Caco-2 (cell line): Measurements from ENCODE around the gene IRS1. TPM values are rescaled to one million over a fixed set of nuclear protein-coding genes. Genes with fewer than 3 reads are reported as not detected.
"Not testable (repeated sequence)": the region's sequence is repeated elsewhere in the genome, so short reads cannot be mapped to it uniquely, and the experiment has no call there.

Experiments used
- BruUV-seq: library from RNA; stranded (reverse); fragments of 400-500 nt; replicated peaks from 2 replicates; lab custom pipeline; 2021; lab: Mats Ljungman, UMichigan
- CTCF ChIA-PET: fragments of 300-600 bp; sonication (Branson Sonifier 250); formaldehyde crosslinking; loops from one replicate; lab custom pipeline; 2022; ENCODE audit warnings: antibody characterized with exemption; lab: Charles Lee
- POLR2A ChIA-PET: fragments of 300-600 bp; sonication (Branson Sonifier 250); formaldehyde crosslinking; loops from one replicate; lab custom pipeline; 2022; ENCODE audit warnings: antibody characterized with exemption; lab: Charles Lee
- DNase-seq, 2 experiments: peaks; one replicate each; pipeline versions ENCODE4 v3.0.0 to v3.0.0-alpha.2; 2020 to 2022
- H3K27me3 ChIP-seq: replicated peaks from 2 replicates; pipeline ENCODE4 v1.6.0; 2011; ENCODE audit warnings: low read length; ENCODE audit not compliant: control insufficient read depth, insufficient read depth
- H3K36me3 ChIP-seq: 2 replicates; pipeline ENCODE4 v1.5.1; 2011; ENCODE audit warnings: low read length; ENCODE audit not compliant: control insufficient read depth, insufficient read depth
- H3K4me1 ChIP-seq: fragments of 250-450 bp; sonication (Bioruptor Pico); 2 replicates; pipeline ENCODE4 v1.5.1; 2020; ENCODE audit warnings: mild to moderate bottlenecking
- H3K4me3 ChIP-seq: 2 replicates; pipeline ENCODE4 v1.5.1; 2011; ENCODE audit warnings: low read depth, mild to moderate bottlenecking, control low read depth, low read length
- H3K9me3 ChIP-seq: fragments of 250-450 bp; sonication (Bioruptor Pico); 2 replicates; pipeline ENCODE4 v1.5.1; 2020; ENCODE audit warnings: mild to moderate bottlenecking, moderate library complexity
- H3K27ac Mint-ChIP-seq: one replicate; pipeline ENCODE4 v1.8.0; 2022; ENCODE audit warnings: mixed read lengths; ENCODE audit not compliant: unreplicated experiment
- H3K27me3 Mint-ChIP-seq: one replicate; pipeline ENCODE4 v1.8.0; 2022; ENCODE audit warnings: mixed read lengths; ENCODE audit not compliant: insufficient read depth, unreplicated experiment
- H3K36me3 Mint-ChIP-seq: one replicate; pipeline ENCODE4 v1.8.0; 2022; ENCODE audit warnings: mild to moderate bottlenecking, mixed read lengths; ENCODE audit not compliant: insufficient read depth, unreplicated experiment
- H3K4me1 Mint-ChIP-seq: one replicate; pipeline ENCODE4 v1.8.0; 2022; ENCODE audit warnings: low read depth, mixed read lengths; ENCODE audit not compliant: unreplicated experiment
- H3K4me3 Mint-ChIP-seq: one replicate; pipeline ENCODE4 v1.8.0; 2022; ENCODE audit warnings: mild to moderate bottlenecking, moderate library complexity, mixed read lengths; ENCODE audit not compliant: unreplicated experiment
- H3K9me3 Mint-ChIP-seq: one replicate; pipeline ENCODE4 v1.8.0; 2022; ENCODE audit warnings: mixed read lengths; ENCODE audit not compliant: unreplicated experiment
- intact Hi-C: fragments of 100-400 bp; cut with micrococcal nuclease; formaldehyde crosslinking; loops from one replicate; pipeline ENCODE4 v1.10.0; 2022; ENCODE audit not compliant: unreplicated experiment
- total RNA-seq: library from RNA; stranded (reverse); gene quantifications from 2 replicates; pipeline ENCODE4 v1.2.3, GENCODE V29; 2022
- TF ChIP-seq, protein P1 (sequence below), 2 experiments: fragments of 200-600 bp in 1 of 2; IDR thresholded peaks; 1 replicate in 1 of 2; 2 replicates in 1 of 2; pipeline versions ENCODE4 v1.5.1 to v1.8.0; 2011 to 2022; ENCODE audit warnings: antibody characterized with exemption in 1 of 2, control low read depth in 1 of 2, inconsistent platforms in 1 of 2, low read depth in 1 of 2, low read length in 1 of 2, mild to moderate bottlenecking in 1 of 2, moderate library complexity in 1 of 2; ENCODE audit not compliant: insufficient read depth in 1 of 2, severe bottlenecking in 1 of 2, unreplicated experiment in 1 of 2

The IRS1 gene
- total RNA-seq, 1 experiment from 2014 or later, result 27.9 TPM

GRCh38 chr2:226847511-226847910 lies 47.9 kb upstream of the IRS1 start:
- no peaks in the 10 kb centered on the region for H3K36me3 Mint-ChIP-seq
- no peak for DNase-seq
- H3K4me3 ChIP-seq, result no peak overlapping the region
- H3K4me3 Mint-ChIP-seq, result no peak overlapping the region
- no peaks in the 10 kb centered on the region for H3K27me3 ChIP-seq
- BruUV-seq, result no TSS peak
- no peaks in the 10 kb centered on the region for H3K9me3 Mint-ChIP-seq
- POLR2A ChIA-PET, result no interaction called here
- no peaks in the 10 kb centered on the region for H3K36me3 ChIP-seq
- intact Hi-C loops, result no loop called here
- H3K27me3 Mint-ChIP-seq, result no peaks in the 10 kb centered on the region
- TF ChIP-seq, protein P1, sequence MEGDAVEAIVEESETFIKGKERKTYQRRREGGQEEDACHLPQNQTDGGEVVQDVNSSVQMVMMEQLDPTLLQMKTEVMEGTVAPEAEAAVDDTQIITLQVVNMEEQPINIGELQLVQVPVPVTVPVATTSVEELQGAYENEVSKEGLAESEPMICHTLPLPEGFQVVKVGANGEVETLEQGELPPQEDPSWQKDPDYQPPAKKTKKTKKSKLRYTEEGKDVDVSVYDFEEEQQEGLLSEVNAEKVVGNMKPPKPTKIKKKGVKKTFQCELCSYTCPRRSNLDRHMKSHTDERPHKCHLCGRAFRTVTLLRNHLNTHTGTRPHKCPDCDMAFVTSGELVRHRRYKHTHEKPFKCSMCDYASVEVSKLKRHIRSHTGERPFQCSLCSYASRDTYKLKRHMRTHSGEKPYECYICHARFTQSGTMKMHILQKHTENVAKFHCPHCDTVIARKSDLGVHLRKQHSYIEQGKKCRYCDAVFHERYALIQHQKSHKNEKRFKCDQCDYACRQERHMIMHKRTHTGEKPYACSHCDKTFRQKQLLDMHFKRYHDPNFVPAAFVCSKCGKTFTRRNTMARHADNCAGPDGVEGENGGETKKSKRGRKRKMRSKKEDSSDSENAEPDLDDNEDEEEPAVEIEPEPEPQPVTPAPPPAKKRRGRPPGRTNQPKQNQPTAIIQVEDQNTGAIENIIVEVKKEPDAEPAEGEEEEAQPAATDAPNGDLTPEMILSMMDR (IDR thresholded peaks at IDR 0.05; ENCODE audit: insufficient read depth in 1 of 2, low read depth in 1 of 2, low read length in 1 of 2, severe bottlenecking in 1 of 2, unreplicated experiment in 1 of 2), result no peak
- no peaks in the 10 kb centered on the region for H3K4me1 Mint-ChIP-seq
- CTCF ChIA-PET, result no interaction called here
- no peaks in the 10 kb centered on the region for H3K4me1 ChIP-seq
- H3K27ac Mint-ChIP-seq, result no peak overlapping the region
- no peaks in the 10 kb centered on the region for H3K9me3 ChIP-seq

- CTCF ChIA-PET, result no interaction called here
- TF ChIP-seq, protein P1 (IDR thresholded peaks at IDR 0.05; ENCODE audit: insufficient read depth in 1 of 2, low read depth in 1 of 2, low read length in 1 of 2, severe bottlenecking in 1 of 2, unreplicated experiment in 1 of 2), result no peak
- no peak for DNase-seq
- Mint-ChIP-seq H3K4me1 (no peaks in the 10 kb centered on the region), H3K27me3 (no peaks in the 10 kb centered on the region), H3K4me3 (no peak overlapping the region), H3K36me3 (no peaks in the 10 kb centered on the region), H3K9me3 (no peaks in the 10 kb centered on the region), H3K27ac (no peak overlapping the region)
- H3K4me1 ChIP-seq, result no peaks in the 10 kb centered on the region
- H3K27me3 ChIP-seq, result no peaks in the 10 kb centered on the region
- BruUV-seq, result no TSS peak
- H3K36me3 ChIP-seq, result no peaks in the 10 kb centered on the region
- no peak overlapping the region for H3K4me3 ChIP-seq
- POLR2A ChIA-PET, result no interaction called here
- H3K9me3 ChIP-seq, result no peaks in the 10 kb centered on the region
- intact Hi-C loops, result no loop called here
These were observed 47.5 kb upstream of the IRS1 start for GRCh38 chr2:226847090-226847489.

GRCh38 chr2:226845386-226846116 lies 45.9 kb upstream of the IRS1 start:
- Histone ChIP-seq H3K4me1 (no peaks in the 10 kb centered on the region), H3K36me3 (no peaks in the 10 kb centered on the region), H3K9me3 (no peaks in the 10 kb centered on the region), H3K4me3 (no peak overlapping the region), H3K27me3 (no peaks in the 10 kb centered on the region)
- Mint-ChIP-seq H3K27me3 (no peaks in the 10 kb centered on the region), H3K4me1 (no peaks in the 10 kb centered on the region), H3K27ac (no peak overlapping the region), H3K9me3 (no peaks in the 10 kb centered on the region), H3K36me3 (no peaks in the 10 kb centered on the region), H3K4me3 (no peak overlapping the region)
- CTCF ChIA-PET, result no interaction called here
- DNase-seq, result no peak
- POLR2A ChIA-PET, result no interaction called here
- TF ChIP-seq, protein P1 (IDR thresholded peaks at IDR 0.05; ENCODE audit: insufficient read depth in 1 of 2, low read depth in 1 of 2, low read length in 1 of 2, severe bottlenecking in 1 of 2, unreplicated experiment in 1 of 2), result no peak
- intact Hi-C loops, result no loop called here
- BruUV-seq, result no TSS peak

DNA sequence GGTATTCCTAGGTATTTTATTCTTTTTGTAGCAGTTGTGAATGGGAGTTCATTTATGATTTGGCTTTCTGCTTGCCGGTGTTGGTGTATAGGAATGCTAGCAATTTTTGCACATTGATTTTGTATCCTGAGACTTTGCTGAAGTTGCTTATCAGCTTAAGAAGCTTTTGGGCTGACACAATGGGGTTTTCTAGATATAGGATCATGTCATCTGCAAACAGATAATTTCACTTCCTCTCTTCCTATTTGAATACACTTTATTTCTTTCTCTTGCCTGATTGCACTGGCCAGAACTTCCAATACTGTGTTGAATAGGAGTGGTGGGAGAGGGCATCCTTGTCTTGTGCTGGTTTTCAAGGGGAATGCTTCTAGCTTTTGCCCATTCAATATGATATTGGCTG lies 43.4 kb upstream of the IRS1 start:
- not testable (repeated sequence) for H3K9me3 Mint-ChIP-seq

More for the DNA sequence above, 43.4 kb upstream of the IRS1 start:
- H3K4me1 Mint-ChIP-seq, H3K36me3 ChIP-seq, H3K4me3 Mint-ChIP-seq, H3K4me1 ChIP-seq, POLR2A ChIA-PET, H3K27me3 ChIP-seq, CTCF ChIA-PET, DNase-seq, H3K4me3 ChIP-seq, BruUV-seq, H3K9me3 ChIP-seq, H3K27me3 Mint-ChIP-seq, H3K36me3 Mint-ChIP-seq, H3K27ac Mint-ChIP-seq: not testable (repeated sequence)
- intact Hi-C loops, result loop anchor here (1.0 kb wide), 1 partner anchor 42 kb away; no protein-coding TSS in a partner anchor
